ENCODE measurements around the gene IGLL1. TPM values are rescaled to one million over a fixed set of nuclear protein-coding genes. Genes with fewer than 3 reads are reported as not detected.

IGLL1 gene
- total RNA-seq, 1 experiment from 2014 or later: not detected

DNA sequence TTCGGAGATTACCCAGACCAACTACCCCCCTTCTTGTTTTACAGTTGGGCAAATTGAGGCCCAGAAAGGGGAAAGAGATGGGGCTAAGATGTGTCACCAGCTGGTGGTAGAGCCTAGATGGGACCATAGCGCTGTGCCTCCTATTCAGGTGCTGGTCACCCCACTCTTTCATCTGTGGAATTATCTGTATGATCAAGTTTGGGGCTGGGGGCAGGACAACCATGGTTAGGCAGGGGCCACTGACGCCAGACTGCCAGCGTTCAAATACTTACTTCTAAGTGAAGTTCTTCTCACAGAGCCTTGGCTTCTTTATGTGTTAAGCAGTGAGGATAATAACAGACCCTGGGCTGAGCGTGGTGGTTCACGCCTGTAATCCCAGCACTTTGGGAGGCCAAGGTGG lies 55.9 kb downstream of the IGLL1 start:
- in situ Hi-C loops (cut with HindIII; ENCODE audit: low pct_unique_long_range_greater_than_20kb, low sequenced_read_pairs): no loop called here
- Histone ChIP-seq H3K4me3 (ENCODE audit: low read depth in 2 of 2, low read length in 2 of 2) (no peak overlapping the region), H3K4me1 (ENCODE audit: control insufficient read depth, insufficient read depth, low read length) (peaks cover 17% of the 10 kb centered on the region), H3K27ac (ENCODE audit: low read length) (peak overlapping the region; percentile 61; the same call in 1 of the 2 replicates), H3K9me3 (ENCODE audit: control insufficient read depth, insufficient read depth, low read depth, low read length) (no peaks in the 10 kb centered on the region), H3K27me3 (ENCODE audit: control insufficient read depth, insufficient read depth, low read length) (no peaks in the 10 kb centered on the region), H3K36me3 (ENCODE audit: control insufficient read depth, insufficient read depth, low read length) (no peaks in the 10 kb centered on the region)
- DNase-seq (ENCODE audit: low read depth, low spot score) (no peak), ATAC-seq (no peak)
- intact Hi-C loops (cut with micrococcal nuclease; ENCODE audit: unreplicated experiment): no loop called here
- POLR2A ChIA-PET: no interaction called here
- TF ChIP-seq SIN3A (IDR thresholded peaks at IDR 0.05; ENCODE audit: borderline replicate concordance, insufficient read depth, low read depth, low read length): no peak
- no TSS peak for BruUV-seq (replicated peaks)
- CTCF ChIA-PET: no interaction called here

GRCh38 chr22:23523713-23524112 lies 56.4 kb downstream of the IGLL1 start:
- DNase-seq (ENCODE audit: low read depth, low spot score) (no peak), ATAC-seq (no peak)
- in situ Hi-C loops (cut with HindIII; ENCODE audit: low pct_unique_long_range_greater_than_20kb, low sequenced_read_pairs) (no loop called here), intact Hi-C loops (cut with micrococcal nuclease; ENCODE audit: unreplicated experiment) (no loop called here)
- Histone ChIP-seq H3K9me3 (ENCODE audit: control insufficient read depth, insufficient read depth, low read depth, low read length) (no peaks in the 10 kb centered on the region), H3K27ac (ENCODE audit: low read length) (peak overlapping the region; percentile 61; the same call in 1 of the 2 replicates), H3K4me1 (ENCODE audit: control insufficient read depth, insufficient read depth, low read length) (peaks cover 17% of the 10 kb centered on the region), H3K4me3 (ENCODE audit: low read depth in 2 of 2, low read length in 2 of 2) (no peak overlapping the region), H3K27me3 (ENCODE audit: control insufficient read depth, insufficient read depth, low read length) (no peaks in the 10 kb centered on the region), H3K36me3 (ENCODE audit: control insufficient read depth, insufficient read depth, low read length) (no peaks in the 10 kb centered on the region)
- BruUV-seq (replicated peaks): no TSS peak
- CTCF ChIA-PET: no interaction called here
- POLR2A ChIA-PET: no interaction called here
- TF ChIP-seq, protein P1, sequence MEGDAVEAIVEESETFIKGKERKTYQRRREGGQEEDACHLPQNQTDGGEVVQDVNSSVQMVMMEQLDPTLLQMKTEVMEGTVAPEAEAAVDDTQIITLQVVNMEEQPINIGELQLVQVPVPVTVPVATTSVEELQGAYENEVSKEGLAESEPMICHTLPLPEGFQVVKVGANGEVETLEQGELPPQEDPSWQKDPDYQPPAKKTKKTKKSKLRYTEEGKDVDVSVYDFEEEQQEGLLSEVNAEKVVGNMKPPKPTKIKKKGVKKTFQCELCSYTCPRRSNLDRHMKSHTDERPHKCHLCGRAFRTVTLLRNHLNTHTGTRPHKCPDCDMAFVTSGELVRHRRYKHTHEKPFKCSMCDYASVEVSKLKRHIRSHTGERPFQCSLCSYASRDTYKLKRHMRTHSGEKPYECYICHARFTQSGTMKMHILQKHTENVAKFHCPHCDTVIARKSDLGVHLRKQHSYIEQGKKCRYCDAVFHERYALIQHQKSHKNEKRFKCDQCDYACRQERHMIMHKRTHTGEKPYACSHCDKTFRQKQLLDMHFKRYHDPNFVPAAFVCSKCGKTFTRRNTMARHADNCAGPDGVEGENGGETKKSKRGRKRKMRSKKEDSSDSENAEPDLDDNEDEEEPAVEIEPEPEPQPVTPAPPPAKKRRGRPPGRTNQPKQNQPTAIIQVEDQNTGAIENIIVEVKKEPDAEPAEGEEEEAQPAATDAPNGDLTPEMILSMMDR (IDR thresholded peaks at IDR 0.05): no peak
- TF ChIP-seq SIN3A (IDR thresholded peaks at IDR 0.05; ENCODE audit: borderline replicate concordance, insufficient read depth, low read depth, low read length): no peak
- no peak for TF ChIP-seq TCF7L2 (IDR thresholded peaks at IDR 0.05; ENCODE audit: low read depth, low read length)
- no peak for TF ChIP-seq POLR2AphosphoS5 (IDR thresholded peaks at IDR 0.05; ENCODE audit: low read depth, low read length)
- no peak for TF ChIP-seq REST (IDR thresholded peaks at IDR 0.05; ENCODE audit: insufficient read depth in 1 of 2, low read depth in 2 of 2, low read length in 1 of 2)

Other genes starting within 250 kb of the IGLL1 start
- not detected for gene DRICH1, start 52.0 kb upstream of the IGLL1 start, total RNA-seq (2021; ENCODE audit: unreplicated experiment)
- gene RGL4, start 110.7 kb upstream of the IGLL1 start, total RNA-seq (2021; ENCODE audit: unreplicated experiment): not detected
- gene ZNF70, start 170.8 kb upstream of the IGLL1 start, total RNA-seq (2021; ENCODE audit: unreplicated experiment): 3.2 TPM
- not detected for gene VPREB3, start 174.1 kb upstream of the IGLL1 start, total RNA-seq (2021; ENCODE audit: unreplicated experiment)
- not detected for gene C22orf15, start 182.7 kb upstream of the IGLL1 start, total RNA-seq (2021; ENCODE audit: unreplicated experiment)
- gene CHCHD10, start 187.7 kb upstream of the IGLL1 start, total RNA-seq (2021; ENCODE audit: unreplicated experiment): 84.4 TPM
- gene MMP11, start 192.6 kb upstream of the IGLL1 start, total RNA-seq (2021; ENCODE audit: unreplicated experiment): 3.0 TPM
- gene SMARCB1, start 206.7 kb upstream of the IGLL1 start, total RNA-seq (2021; ENCODE audit: unreplicated experiment): 70.2 TPM

All from Panc1 (cell line).